NCI-H1092 (cell line): Measurements from ENCODE around the gene STX12.
"Not testable (repeated sequence)": the region's sequence is repeated elsewhere in the genome, so short reads cannot be mapped to it uniquely, and the experiment has no call there.

Experiments used
- DNase-seq: peaks from one replicate; lab custom pipeline; 2025; lab: John Stamatoyannopoulos, UW

The STX12 gene

GRCh38 chr1:27830621-27831440 lies 57.8 kb downstream of the STX12 start, which contains the start of gene PPP1R8:
Gene PPP1R8, plus strand, starts transcription at chr1:27830782. Its CDS starts 54 bp downstream, at chr1:27830836.
- DNase-seq: peak; percentile 97

DNA sequence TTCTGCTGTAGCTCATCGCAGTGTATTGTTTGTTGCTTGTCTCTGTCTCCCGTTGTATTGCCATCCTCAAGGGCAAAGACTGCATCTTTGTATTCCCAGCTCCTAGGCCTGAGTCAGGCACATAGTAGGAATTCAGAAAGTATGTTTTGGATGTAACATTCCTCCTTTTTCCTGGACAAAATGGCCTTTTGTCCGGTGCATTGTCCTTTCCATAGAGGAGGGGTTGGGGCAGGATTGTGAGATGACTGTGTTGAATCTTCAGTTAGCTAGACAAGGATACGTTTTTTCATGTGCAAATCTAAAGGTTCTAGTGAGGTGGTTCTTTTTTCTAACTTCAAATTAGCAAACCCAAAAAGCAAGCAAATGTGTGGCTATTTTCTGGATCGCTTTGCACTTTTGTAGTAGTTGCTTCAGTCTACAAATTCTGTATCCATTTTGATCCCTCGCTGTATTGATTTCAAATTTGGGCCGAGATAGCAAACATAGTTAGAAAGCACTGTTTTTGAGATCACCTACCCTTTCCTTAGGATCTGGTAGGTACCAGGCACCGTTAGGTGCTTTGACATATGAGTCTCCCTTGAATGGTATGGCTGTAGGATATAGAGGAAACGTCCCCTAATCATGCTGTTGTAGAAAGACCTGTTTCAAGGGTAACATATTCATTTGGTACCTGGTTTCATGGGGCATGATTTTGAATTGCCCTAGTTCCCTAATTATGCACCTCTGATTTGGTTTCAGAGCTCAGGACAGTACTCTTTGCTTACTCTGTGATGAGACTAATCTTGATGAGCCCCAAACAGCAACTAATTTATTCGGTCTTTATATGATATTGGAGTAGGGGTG lies 58.8 kb downstream of the STX12 start:
- DNase-seq: no peak

GRCh38 chr1:27832762-27833161 lies 59.7 kb downstream of the STX12 start:
- no peak for DNase-seq

GRCh38 chr1:27833470-27833869 lies 60.5 kb downstream of the STX12 start:
- DNase-seq: no peak

DNA sequence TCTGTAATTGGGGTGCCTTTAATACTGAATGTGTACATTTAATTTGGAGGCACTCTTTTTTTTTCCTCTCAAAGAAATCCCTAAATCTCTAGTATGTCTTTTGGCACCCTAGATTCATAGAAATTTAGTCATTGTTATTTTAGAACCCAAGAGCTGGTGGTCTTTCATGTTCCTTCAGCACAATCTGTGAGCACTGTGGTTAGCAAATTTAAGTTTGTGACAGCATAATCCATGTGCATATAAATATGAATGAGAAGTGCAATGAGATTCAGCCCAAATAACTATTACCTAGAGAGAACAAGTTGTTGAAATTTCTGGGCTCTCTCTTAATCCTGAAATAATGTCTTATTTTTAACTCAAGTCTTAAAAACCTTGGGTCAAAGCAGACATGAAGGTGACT lies 62.0 kb downstream of the STX12 start:
- no peak for DNase-seq

DNA sequence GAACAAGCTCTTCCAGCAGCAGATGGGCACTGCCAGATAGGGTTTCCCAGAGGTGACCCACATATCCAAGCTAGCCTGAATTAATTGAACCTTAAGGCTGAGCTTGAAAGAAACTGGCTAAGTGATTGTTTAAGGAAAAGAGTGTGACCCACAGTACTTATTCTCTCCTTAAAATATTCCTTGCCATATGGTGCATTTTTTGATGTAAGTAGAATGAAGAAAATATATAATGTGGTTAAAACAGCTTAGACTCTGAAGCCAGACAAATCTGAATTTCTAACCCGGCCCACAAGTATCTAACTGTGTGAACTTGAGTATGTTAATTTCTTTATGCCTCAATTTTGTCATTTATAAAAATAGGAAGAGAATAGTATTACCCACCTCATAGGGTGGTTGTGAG lies 62.5 kb downstream of the STX12 start:
- DNase-seq: no peak

GRCh38 chr1:27849951-27850350 lies 76.9 kb downstream of the STX12 start:
- DNase-seq: no peak

DNA sequence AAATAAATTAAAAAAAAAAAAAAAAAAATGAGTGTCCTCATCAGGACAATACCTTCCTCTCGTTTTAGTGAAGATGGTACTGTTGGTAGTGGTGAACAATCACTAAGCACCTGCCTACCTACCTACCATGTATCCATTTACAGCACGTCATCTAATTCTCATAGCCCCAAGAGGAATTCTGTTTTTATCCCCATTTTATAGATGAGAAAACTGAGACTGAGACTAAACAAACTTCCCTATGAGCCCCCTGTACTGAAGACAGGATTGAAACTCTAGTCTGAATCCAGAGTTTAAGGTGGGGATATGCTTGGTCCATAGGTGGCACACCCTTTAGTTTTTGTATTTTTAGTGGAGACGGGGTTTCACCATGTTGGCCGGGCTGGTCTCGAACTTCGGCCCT lies 82.1 kb downstream of the STX12 start:
- DNase-seq: no peak

GRCh38 chr1:27856561-27857343 lies 83.7 kb downstream of the STX12 start:
- no peak for DNase-seq

DNA sequence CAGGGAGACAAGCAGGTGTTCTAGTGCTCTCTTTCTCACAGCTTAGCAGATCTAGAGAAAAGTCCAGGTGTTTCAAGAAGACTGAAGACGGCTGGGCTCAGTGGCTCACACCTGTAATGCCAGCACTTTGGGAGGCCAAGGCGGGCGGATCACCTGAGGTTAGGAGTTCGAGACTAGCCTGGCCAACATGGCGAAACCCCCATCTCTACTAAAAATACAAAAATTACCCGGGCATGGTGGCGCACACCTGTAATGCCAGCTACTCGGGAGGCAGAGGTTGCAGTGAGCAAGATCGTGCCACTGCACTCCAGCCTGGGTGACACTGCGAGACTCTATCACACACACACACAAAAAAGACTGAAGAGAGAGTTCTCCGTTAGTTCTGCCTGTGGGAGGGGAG lies 84.5 kb downstream of the STX12 start:
- not testable (repeated sequence) for DNase-seq

GRCh38 chr1:27858072-27858948 lies 85.3 kb downstream of the STX12 start:
- peak; percentile 82 for DNase-seq

DNA sequence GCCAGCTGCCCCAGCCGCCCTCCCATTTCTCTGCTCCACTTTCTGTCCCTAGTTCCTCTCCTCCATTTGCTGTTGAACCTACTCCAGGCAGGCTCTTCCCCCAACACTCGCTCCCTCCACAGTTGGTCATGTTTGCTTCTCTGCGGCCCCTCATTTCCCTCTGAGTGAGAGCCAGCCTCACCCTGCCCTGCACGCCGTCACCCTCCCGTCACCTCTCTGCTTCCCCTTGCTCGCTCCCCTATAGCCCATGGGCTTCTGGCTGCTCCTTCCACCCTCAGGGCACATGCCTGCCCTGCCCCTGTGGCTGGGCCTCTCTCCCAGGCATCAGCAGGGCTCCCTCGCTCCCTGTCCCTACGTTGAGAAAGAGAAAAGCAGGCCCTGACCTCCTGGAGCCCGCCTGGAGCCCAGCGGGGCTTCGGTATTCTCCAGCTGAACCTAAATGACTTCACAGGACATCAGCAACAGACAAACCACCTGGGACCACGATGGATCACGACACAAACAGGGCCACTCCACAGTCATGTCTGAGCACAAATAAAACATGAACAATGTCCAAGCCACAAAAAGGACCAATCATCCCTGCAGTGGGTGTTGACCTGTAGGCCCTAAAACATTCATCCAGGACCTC lies 86.0 kb downstream of the STX12 start:
- DNase-seq: no peak

- no peak for DNase-seq
Measured at GRCh38 chr1:27861436-27861835, 88.4 kb downstream of the STX12 start.

DNA sequence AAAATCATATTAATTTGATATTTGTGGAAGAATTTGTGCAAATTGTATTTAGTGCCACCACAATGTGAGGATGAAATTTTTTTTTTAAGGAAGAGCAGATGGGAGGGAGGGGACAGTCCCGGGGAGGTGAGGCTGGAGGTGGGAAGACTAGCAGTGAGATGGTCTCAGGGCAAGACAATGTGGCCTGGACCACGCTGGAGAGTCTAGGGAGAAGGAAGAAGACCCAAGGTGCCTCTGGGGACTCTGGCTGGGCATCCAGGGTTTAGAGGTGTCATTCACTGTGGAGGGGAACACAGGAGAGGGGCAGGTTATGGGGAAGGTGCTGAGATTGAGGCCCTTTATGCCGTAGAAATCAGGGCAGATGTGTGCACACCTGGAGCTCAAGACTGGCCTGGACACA lies 89.0 kb downstream of the STX12 start:
- no peak for DNase-seq

DNA sequence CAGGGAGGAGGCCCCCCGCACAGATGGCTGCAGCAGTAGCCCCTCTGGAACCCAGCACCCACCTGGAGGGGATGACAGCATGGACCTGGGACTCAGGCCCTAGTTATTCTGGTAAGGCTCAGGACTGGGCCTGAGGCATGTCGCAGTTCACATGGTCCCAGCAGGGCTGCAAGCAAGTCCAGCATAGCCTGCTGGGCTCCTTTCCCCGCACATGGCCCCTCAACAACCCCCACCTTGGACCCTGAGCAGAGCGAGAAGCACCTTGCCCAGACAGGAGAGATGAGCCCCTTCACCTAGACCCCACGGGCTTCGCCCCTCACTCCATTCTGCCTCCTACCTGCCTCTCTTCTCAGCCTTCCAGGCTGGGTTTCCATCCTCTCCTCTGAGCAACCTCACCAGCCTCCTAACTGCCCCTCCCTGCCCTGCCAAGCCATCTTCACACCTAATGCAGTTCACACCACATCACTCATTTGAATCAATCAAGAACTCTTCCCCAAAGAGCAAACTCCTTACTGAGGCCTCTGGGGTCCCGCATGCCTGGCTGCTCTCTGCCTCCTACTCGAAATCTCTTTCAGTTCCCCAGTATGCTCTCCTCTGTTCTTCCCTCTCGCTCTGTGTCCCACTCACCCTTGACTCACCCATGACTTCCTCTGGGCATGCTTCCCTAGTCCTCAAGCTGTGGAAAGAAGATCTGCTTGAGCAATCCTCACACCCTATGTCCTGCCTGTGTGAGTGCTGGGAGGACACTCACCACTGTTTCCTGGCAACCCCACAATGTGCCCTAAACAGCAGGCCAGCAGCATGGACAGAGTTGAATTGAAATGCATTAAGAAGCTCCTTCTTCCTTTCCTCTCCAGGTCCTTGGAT lies 89.9 kb downstream of the STX12 start:
- DNase-seq: no peak

- DNase-seq: no peak
Measured at GRCh38 chr1:27863538-27863915, 90.5 kb downstream of the STX12 start.

DNA sequence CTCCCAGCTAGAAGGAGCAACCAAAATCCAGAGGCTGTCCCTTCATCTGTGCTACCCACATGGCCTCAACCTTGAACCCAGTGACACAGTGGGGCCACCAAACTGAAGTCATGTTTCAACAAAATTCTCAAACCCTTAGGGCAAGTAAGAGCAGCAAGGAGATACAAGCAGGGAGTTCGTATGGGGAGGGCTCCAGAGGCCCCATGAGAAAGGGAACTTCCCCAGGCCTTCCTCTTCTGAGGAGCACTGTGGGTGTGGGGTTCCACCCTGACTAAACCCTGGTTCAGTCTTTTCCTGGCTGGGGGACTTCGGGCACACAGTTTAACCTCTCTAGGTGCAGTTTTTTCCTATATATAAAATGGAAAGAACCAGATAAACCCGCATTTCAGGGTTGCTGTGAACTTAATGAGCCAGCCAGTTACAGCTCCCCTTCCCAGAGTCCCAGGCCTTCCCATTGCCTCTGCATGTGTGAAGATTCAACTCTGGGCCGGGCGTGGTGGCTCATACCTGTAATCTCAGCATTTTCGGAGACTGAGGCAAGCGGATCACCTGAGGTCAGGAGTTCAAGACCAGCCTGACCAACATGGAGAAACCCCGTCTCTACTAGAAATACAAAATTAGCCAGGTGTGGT lies 91.4 kb downstream of the STX12 start:
- DNase-seq: no peak

- no peak for DNase-seq
Measured at GRCh38 chr1:27865821-27866220, 92.8 kb downstream of the STX12 start.

DNA sequence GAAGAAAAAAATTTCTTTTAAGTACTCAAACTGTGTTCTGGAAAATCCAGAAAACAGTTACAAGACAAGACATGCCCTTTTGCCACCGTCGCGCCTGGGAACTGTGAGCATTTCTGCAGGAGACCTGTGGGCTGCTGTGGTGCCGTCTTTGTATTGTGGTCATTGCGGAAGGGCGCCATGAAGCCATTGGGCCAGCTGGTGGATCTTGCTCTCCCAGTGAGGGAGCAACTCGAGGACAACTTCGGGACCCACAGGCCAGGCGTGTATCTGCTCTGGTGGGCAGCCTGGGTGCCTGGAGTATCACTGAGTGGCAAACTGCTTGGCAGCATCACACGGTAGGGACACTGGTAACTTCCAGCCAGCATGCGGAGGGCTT lies 95.5 kb downstream of the STX12 start:
- DNase-seq: no peak
